Smooth muscle cell (in vitro differentiated cells): ENCODE measurements around the gene CXCL11. TPM values are rescaled to one million over a fixed set of nuclear protein-coding genes. Genes with fewer than 3 reads are reported as not detected.

Source experiments
- DNase-seq: peaks from one replicate; lab custom pipeline; 2025; ENCODE audit not compliant: unreplicated experiment; lab: John Stamatoyannopoulos, UW
- H2AFZ ChIP-seq: fragments of 200-600 bp; sonication (generic); 2 replicates; pipeline ENCODE4 v1.6.0; 2016; ENCODE audit warnings: antibody characterized with exemption, low read depth, mild to moderate bottlenecking
- H3F3A ChIP-seq: fragments of 200-600 bp; sonication (generic); 2 replicates; pipeline ENCODE4 v1.6.0; 2017; ENCODE audit warnings: antibody characterized with exemption, low read depth
- H3K27ac ChIP-seq: fragments of 200-600 bp; sonication (generic); 2 replicates; pipeline ENCODE4 v1.5.1; 2016; ENCODE audit warnings: low read depth, mild to moderate bottlenecking
- H3K27me3 ChIP-seq: fragments of 200-600 bp; sonication (generic); 2 replicates; pipeline ENCODE4 v1.6.1; 2016; ENCODE audit warnings: low read depth, mild to moderate bottlenecking
- H3K36me3 ChIP-seq: fragments of 200-600 bp; sonication (generic); 2 replicates; pipeline ENCODE4 v1.5.1; 2016; ENCODE audit warnings: low read depth
- H3K4me1 ChIP-seq: fragments of 200-600 bp; sonication (generic); 2 replicates; pipeline ENCODE4 v1.5.1; 2016; ENCODE audit warnings: low read depth
- H3K4me2 ChIP-seq: fragments of 200-600 bp; sonication (generic); 2 replicates; pipeline ENCODE4 v1.6.0; 2016; ENCODE audit warnings: mild to moderate bottlenecking
- H3K4me3 ChIP-seq: fragments of 200-600 bp; sonication (generic); 2 replicates; pipeline ENCODE4 v1.5.1; 2016; ENCODE audit warnings: mild to moderate bottlenecking
- H3K79me2 ChIP-seq: fragments of 200-600 bp; sonication (generic); 2 replicates; pipeline ENCODE4 v1.6.0; 2016; ENCODE audit warnings: low read depth, mild to moderate bottlenecking
- H3K9ac ChIP-seq: fragments of 200-600 bp; sonication (generic); 2 replicates; pipeline ENCODE4 v1.6.0; 2016; ENCODE audit warnings: low read depth
- H3K9me3 ChIP-seq: fragments of 200-600 bp; sonication (generic); replicated peaks from 2 replicates; pipeline ENCODE4 v1.5.1; 2016; ENCODE audit warnings: low read depth
- H4K20me1 ChIP-seq: fragments of 200-600 bp; sonication (generic); 2 replicates; pipeline ENCODE4 v1.6.0; 2016; ENCODE audit warnings: low read depth
- WGBS: methylation state at CpG from one replicate; pipeline ENCODE4 v1.1.7; 2016; ENCODE audit warnings: low lambda C conversion rate; 5-methylcytosine and 5-hydroxymethylcytosine counted together
- polyA plus RNA-seq: library from polyadenylated mRNA; unstranded; fragments of >200 nt; fragmentation: Nextera tagmentation; extraction: Ambion mirVana; gene quantifications from 2 replicates; pipeline ENCODE4 v1.2.1, GENCODE V29; 2016
- total RNA-seq: library from RNA; depleted of rRNA; stranded (reverse); fragments of >200 nt; gene quantifications from 2 replicates; pipeline ENCODE4 v1.2.3, GENCODE V29; 2014
- TF ChIP-seq, protein P1 (sequence below): fragments of 200-600 bp; sonication (generic); IDR thresholded peaks from 2 replicates; pipeline ENCODE4 v1.5.1; 2017; ENCODE audit warnings: borderline replicate concordance, mild to moderate bottlenecking, antibody characterized with exemption; ENCODE audit not compliant: insufficient read depth, poor library complexity, severe bottlenecking

Gene CXCL11
- total and polyA plus RNA-seq, 2 experiments from 2014 or later: not detected

DNA sequence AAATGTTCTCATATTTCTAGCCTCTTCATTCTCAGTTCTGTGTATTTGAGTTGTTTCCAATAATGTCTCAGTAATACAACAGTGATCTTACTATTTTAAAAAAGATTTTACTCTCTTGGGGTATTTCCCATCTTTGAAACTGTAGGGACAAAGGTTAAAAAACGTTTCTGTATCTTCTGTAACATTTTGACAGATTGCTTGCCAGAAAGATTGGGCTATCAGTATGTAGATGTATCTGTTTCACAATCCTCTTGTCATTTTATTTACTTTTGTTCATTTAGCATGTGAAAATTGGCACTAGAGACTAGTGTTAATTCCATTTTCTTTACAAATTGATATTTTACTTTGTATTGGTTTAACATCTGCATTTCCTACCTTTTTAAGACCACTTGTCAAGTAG, 22.3 kb downstream of the CXCL11 start:
- Histone ChIP-seq H3K79me2 (no peaks in the 10 kb centered on the region), H2AFZ (peak overlapping the region; percentile 70), H3K9me3 (no peaks in the 10 kb centered on the region), H3K4me2 (peak overlapping the region; percentile 1), H3K27me3 (no peaks in the 10 kb centered on the region), H3K27ac (peak overlapping the region; percentile 97), H4K20me1 (no peaks in the 10 kb centered on the region), H3K36me3 (no peaks in the 10 kb centered on the region), H3K4me3 (no peak overlapping the region), H3F3A (peaks cover 6% of the 10 kb centered on the region), H3K9ac (peak overlapping the region; percentile 21), H3K4me1 (peaks cover 10% of the 10 kb centered on the region)
- WGBS: 38% methylated on average over 1 of the region's 1 CpG
- TF ChIP-seq, protein P1, sequence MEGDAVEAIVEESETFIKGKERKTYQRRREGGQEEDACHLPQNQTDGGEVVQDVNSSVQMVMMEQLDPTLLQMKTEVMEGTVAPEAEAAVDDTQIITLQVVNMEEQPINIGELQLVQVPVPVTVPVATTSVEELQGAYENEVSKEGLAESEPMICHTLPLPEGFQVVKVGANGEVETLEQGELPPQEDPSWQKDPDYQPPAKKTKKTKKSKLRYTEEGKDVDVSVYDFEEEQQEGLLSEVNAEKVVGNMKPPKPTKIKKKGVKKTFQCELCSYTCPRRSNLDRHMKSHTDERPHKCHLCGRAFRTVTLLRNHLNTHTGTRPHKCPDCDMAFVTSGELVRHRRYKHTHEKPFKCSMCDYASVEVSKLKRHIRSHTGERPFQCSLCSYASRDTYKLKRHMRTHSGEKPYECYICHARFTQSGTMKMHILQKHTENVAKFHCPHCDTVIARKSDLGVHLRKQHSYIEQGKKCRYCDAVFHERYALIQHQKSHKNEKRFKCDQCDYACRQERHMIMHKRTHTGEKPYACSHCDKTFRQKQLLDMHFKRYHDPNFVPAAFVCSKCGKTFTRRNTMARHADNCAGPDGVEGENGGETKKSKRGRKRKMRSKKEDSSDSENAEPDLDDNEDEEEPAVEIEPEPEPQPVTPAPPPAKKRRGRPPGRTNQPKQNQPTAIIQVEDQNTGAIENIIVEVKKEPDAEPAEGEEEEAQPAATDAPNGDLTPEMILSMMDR: no peak
- no peak for DNase-seq

DNA sequence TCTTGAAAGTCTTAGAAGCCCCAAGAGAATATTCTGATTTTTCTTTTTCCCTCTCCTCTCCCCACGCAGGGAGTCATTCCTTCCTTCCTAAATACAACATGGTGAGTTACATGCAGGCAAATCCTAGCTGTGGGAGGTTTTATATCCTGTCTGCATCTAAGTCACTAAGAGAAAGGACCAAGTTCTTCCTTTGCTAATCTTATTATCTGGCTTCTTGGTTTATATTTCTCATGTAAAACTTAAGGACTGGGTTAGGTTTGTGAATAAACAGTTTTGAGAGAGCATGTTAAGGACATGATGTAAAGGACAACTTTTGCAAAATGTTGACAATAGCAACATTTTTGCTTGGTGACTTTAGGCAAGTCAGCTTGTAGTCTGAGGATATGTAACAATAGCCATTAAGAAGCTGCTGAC, 23.5 kb downstream of the CXCL11 start:
- Histone ChIP-seq H3K27me3 (no peaks in the 10 kb centered on the region), H3K27ac (peak overlapping the region; percentile 97), H3K4me2 (peak overlapping the region; percentile 76), H3K36me3 (no peaks in the 10 kb centered on the region), H3K9ac (peak overlapping the region; percentile 82), H3K4me1 (peaks cover 10% of the 10 kb centered on the region), H4K20me1 (no peaks in the 10 kb centered on the region), H3F3A (peaks cover 6% of the 10 kb centered on the region), H3K4me3 (no peak overlapping the region), H2AFZ (peak overlapping the region; percentile 70), H3K79me2 (no peaks in the 10 kb centered on the region), H3K9me3 (no peaks in the 10 kb centered on the region)
- 12% methylated on average over 1 of the region's 1 CpG for WGBS
- no peak for DNase-seq
- TF ChIP-seq, protein P1: no peak

DNA sequence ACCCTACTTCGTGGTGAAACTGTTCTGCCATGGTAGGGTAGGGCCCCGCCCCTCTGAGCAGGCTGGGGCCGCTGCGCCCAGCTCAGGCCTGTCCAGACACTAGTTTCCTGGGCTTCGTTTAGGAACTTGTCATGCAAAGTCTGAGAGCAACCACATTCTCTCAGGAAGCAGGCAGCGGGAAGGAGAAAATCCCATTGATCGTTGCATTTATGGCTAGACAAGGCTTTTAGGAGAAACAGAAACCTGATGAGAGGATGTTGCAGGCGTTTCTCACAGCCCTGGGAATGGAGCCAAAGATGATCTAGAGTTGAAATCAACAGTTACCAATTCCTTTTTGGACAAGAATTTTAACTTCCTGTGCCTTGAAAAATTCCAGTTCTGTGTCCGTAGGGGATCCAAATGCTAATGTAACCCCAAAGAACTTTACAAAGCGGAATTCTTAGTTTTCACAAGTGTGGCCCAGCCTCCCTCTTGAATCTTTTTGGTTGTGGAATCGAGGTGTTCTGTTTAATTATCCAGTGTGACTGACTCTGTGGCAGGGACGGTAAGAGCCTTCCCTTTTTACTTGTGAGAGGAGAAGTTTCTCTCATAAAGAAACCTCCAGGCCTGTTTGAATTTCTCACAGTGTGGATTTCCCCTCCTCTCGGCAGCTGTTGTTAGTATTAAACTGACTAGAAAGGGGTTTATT, 24.0 kb downstream of the CXCL11 start:
- H3K4me3 ChIP-seq: no peak overlapping the region
- no peaks in the 10 kb centered on the region for H3K79me2 ChIP-seq
- no peak for DNase-seq
- 30% methylated on average over 13 of the region's 13 CpGs for WGBS
- peak overlapping the region; percentile 97 for H3K27ac ChIP-seq
- H3K9me3 ChIP-seq: no peaks in the 10 kb centered on the region
- H4K20me1 ChIP-seq: no peaks in the 10 kb centered on the region
- peak overlapping the region; percentile 76 for H3K4me2 ChIP-seq
- peaks cover 6% of the 10 kb centered on the region for H3F3A ChIP-seq
- H2AFZ ChIP-seq: peak overlapping the region; percentile 70
- TF ChIP-seq, protein P1: no peak
- no peaks in the 10 kb centered on the region for H3K36me3 ChIP-seq
- H3K4me1 ChIP-seq: peaks cover 10% of the 10 kb centered on the region
- no peaks in the 10 kb centered on the region for H3K27me3 ChIP-seq
- peak overlapping the region; percentile 82 for H3K9ac ChIP-seq
